A673 (cell line): ENCODE results near the gene OR10H3. TPM values are rescaled to one million over a fixed set of nuclear protein-coding genes. Genes with fewer than 3 reads are reported as not detected.

Experiments
- BruUV-seq: library from RNA; stranded (reverse); fragments of 400-500 nt; replicated peaks from 2 replicates; lab custom pipeline; 2021; lab: Mats Ljungman, UMichigan
- CTCF ChIA-PET: fragments of 300-600 bp; sonication (Branson Sonifier 250); formaldehyde crosslinking; loops from one replicate; lab custom pipeline; 2022; ENCODE audit warnings: antibody characterized with exemption; lab: Charles Lee
- POLR2A ChIA-PET: fragments of 300-600 bp; sonication (Branson Sonifier 250); formaldehyde crosslinking; loops from one replicate; lab custom pipeline; 2022; ENCODE audit warnings: antibody characterized with exemption; ENCODE audit not compliant: low non-redundant PET; lab: Charles Lee
- DNase-seq: peaks from one replicate; pipeline ENCODE4 v3.0.0-alpha.2; 2015; ENCODE audit warnings: low spot score
- H3K27ac ChIP-seq: fragments of 200-600 bp; sonication (generic); 2 replicates; pipeline ENCODE4 v1.5.1; 2016; ENCODE audit warnings: mixed run types, low read depth, mild to moderate bottlenecking, mixed read lengths, antibody characterized with exemption, low read length; ENCODE audit not compliant: poor library complexity, severe bottlenecking
- H3K27me3 ChIP-seq: fragments of 200-600 bp; sonication (generic); replicated peaks from 2 replicates; pipeline ENCODE4 v1.6.1; 2017; ENCODE audit warnings: mixed run types, low read depth, mild to moderate bottlenecking, mixed read lengths, antibody characterized with exemption, low read length; ENCODE audit not compliant: insufficient read depth, poor library complexity
- H3K36me3 ChIP-seq: fragments of 200-600 bp; sonication (generic); 2 replicates; pipeline ENCODE4 v1.6.1; 2016; ENCODE audit warnings: mixed run types, mild to moderate bottlenecking, mixed read lengths, antibody characterized with exemption, low read length; ENCODE audit not compliant: insufficient read depth, poor library complexity, severe bottlenecking
- H3K4me1 ChIP-seq: fragments of 200-600 bp; sonication (generic); 2 replicates; pipeline ENCODE4 v1.6.1; 2017; ENCODE audit warnings: mixed run types, mild to moderate bottlenecking, mixed read lengths, antibody characterized with exemption, low read length; ENCODE audit not compliant: insufficient read depth, poor library complexity, severe bottlenecking
- H3K4me3 ChIP-seq: fragments of 200-600 bp; sonication (generic); 2 replicates; pipeline ENCODE4 v1.5.1; 2016; ENCODE audit warnings: low read depth, mixed run types, mild to moderate bottlenecking, mixed read lengths, low read length; ENCODE audit not compliant: poor library complexity, severe bottlenecking
- H3K9me3 ChIP-seq: fragments of 200-600 bp; sonication (generic); 2 replicates; pipeline ENCODE4 v1.6.1; 2016; ENCODE audit warnings: mixed run types, low read depth, mild to moderate bottlenecking, mixed read lengths, antibody characterized with exemption, low read length; ENCODE audit not compliant: poor library complexity, severe bottlenecking
- CTCF ChIP-seq: fragments of 300-800, 200-600 bp; sonication (generic); conservative IDR thresholded peaks from 2 replicates; pipeline ENCODE4 v1.5.1; 2017; ENCODE audit warnings: low read depth, mild to moderate bottlenecking, antibody characterized with exemption, low read length, moderate library complexity, mixed read lengths
- EZH2 ChIP-seq: fragments of 200-600 bp; sonication (generic); IDR thresholded peaks from 2 replicates; pipeline ENCODE4 v1.6.1; 2017; ENCODE audit warnings: borderline replicate concordance, low read depth, mild to moderate bottlenecking, mixed read lengths, antibody characterized with exemption, low read length; ENCODE audit not compliant: poor library complexity, severe bottlenecking
- intact Hi-C: fragments of 100-400 bp; cut with micrococcal nuclease; formaldehyde crosslinking; loops from one replicate; pipeline ENCODE4 v1.10.0; 2022; ENCODE audit not compliant: unreplicated experiment
- total RNA-seq: library from RNA; stranded (reverse); gene quantifications from 2 replicates; pipeline ENCODE4 v1.2.3, GENCODE V29; 2021

OR10H3 gene
- total RNA-seq, 1 experiment from 2014 or later, result not detected

- CTCF ChIA-PET, result no interaction called here
Observed at GRCh38 chr19:15702534-15702930, 35.3 kb upstream of the OR10H3 start.

GRCh38 chr19:15714638-15715037, 23.1 kb upstream of the OR10H3 start:
- intact Hi-C loops, result no loop called here
- H3K27me3 ChIP-seq, result peaks cover 1% of the 10 kb centered on the region
- BruUV-seq, result no TSS peak
- CTCF ChIA-PET, result no interaction called here
- no peaks in the 10 kb centered on the region for H3K4me1 ChIP-seq
- H3K36me3 ChIP-seq, result no peaks in the 10 kb centered on the region
- H3K9me3 ChIP-seq, result no peaks in the 10 kb centered on the region
- POLR2A ChIA-PET, result no interaction called here
- no peak overlapping the region for H3K27ac ChIP-seq
- H3K4me3 ChIP-seq, result no peak overlapping the region
- no peak for TF ChIP-seq EZH2
- TF ChIP-seq CTCF, result no peak
- DNase-seq, result no peak

More at GRCh38 chr19:15702534-15702930, 35.3 kb upstream of the OR10H3 start:
- peak; percentile 85 for DNase-seq
- Histone ChIP-seq H3K36me3 (no peaks in the 10 kb centered on the region), H3K9me3 (no peaks in the 10 kb centered on the region), H3K4me1 (no peaks in the 10 kb centered on the region), H3K27ac (no peak overlapping the region), H3K4me3 (no peak overlapping the region), H3K27me3 (peaks cover 3% of the 10 kb centered on the region)
- POLR2A ChIA-PET, result interaction anchor here (0.6 kb wide), 1 partner anchor 13 kb away, joined by 3 read pairs; no protein-coding TSS in a partner anchor
- no TSS peak for BruUV-seq
- TF ChIP-seq CTCF, result no peak
- TF ChIP-seq EZH2, result no peak
- intact Hi-C loops, result no loop called here

- CTCF ChIA-PET, result no interaction called here
- Histone ChIP-seq H3K36me3 (no peaks in the 10 kb centered on the region), H3K4me3 (no peak overlapping the region), H3K27ac (no peak overlapping the region), H3K9me3 (no peaks in the 10 kb centered on the region), H3K27me3 (no peaks in the 10 kb centered on the region), H3K4me1 (no peaks in the 10 kb centered on the region)
- TF ChIP-seq EZH2 (no peak), CTCF (no peak)
- BruUV-seq, result no TSS peak
- intact Hi-C loops, result no loop called here
- POLR2A ChIA-PET, result interaction anchor here (0.6 kb wide), 1 partner anchor 13 kb away, joined by 3 read pairs; no protein-coding TSS in a partner anchor
- DNase-seq, result no peak
Observed at GRCh38 chr19:15715642-15716041, 22.1 kb upstream of the OR10H3 start.
